A549 (cell line): ENCODE data around the gene KDM6A. TPM values are rescaled to one million over a fixed set of nuclear protein-coding genes. Genes with fewer than 3 reads are reported as not detected.

Source experiments
- ATAC-seq, 2 experiments: fragments of 200-7000 bp in 1 of 2; fragments of >200 bp in 1 of 2; cut with Nextera tagmentation in 1 of 2; cut with Tn5 transposase in 1 of 2; 3 replicates each; pipeline versions ENCODE4 v1.8.0 to v1.9.1; 2018 to 2020; ENCODE audit warnings: mild to moderate bottlenecking in 1 of 2, moderate library complexity in 1 of 2
- CTCF ChIA-PET: fragments of 300-600 bp; sonication (Branson Sonifier 250); formaldehyde crosslinking; extraction: SDS; loops from one replicate; lab custom pipeline; 2021; ENCODE audit warnings: antibody characterized with exemption, inconsistent platforms; lab: Yijun Ruan, JAX
- POLR2A ChIA-PET: fragments of 350-600 bp; formaldehyde crosslinking; extraction: SDS; loops from one replicate; lab custom pipeline; 2021; ENCODE audit warnings: antibody characterized with exemption, inconsistent platforms; lab: Yijun Ruan, JAX
- DNase-seq, 2 experiments: peaks; one replicate each; pipeline versions ENCODE4 v3.0.0 to v3.0.0-alpha.2; 2011 to 2016; ENCODE audit warnings: low read depth in 1 of 2, low spot score in 1 of 2
- FAIRE-seq: peaks from 2 replicates; lab custom pipeline; 2011; peaks lifted over from hg19 to GRCh38; lab: Jason Lieb, UNC
- H3K27ac ChIP-seq, 2 experiments: fragments of >200 bp; sonication (Bioruptor Twin); formaldehyde crosslinking; 3 replicates each; pipeline ENCODE4 v1.5.1; 2016 to 2017
- H3K4me1 ChIP-seq: fragments of >200 bp; sonication (Bioruptor Twin); formaldehyde crosslinking; 3 replicates; pipeline ENCODE4 v1.6.1; 2016
- H3K4me2 ChIP-seq: fragments of >200 bp; sonication (Bioruptor Twin); formaldehyde crosslinking; 3 replicates; pipeline ENCODE4 v1.6.1; 2016
- H3K4me3 ChIP-seq: fragments of >200 bp; sonication (Bioruptor Twin); formaldehyde crosslinking; 3 replicates; pipeline ENCODE4 v1.5.1; 2016
- H3K9me3 ChIP-seq: fragments of >200 bp; sonication (Bioruptor Twin); formaldehyde crosslinking; 3 replicates; pipeline ENCODE4 v1.6.1; 2016
- CBX2 ChIP-seq: fragments of 200-600 bp; sonication (generic); IDR thresholded peaks from 2 replicates; pipeline ENCODE4 v1.6.1; 2016; ENCODE audit warnings: low read depth, mild to moderate bottlenecking, borderline replicate concordance
- CBX8 ChIP-seq: fragments of 200-600 bp; sonication (generic); IDR thresholded peaks from 2 replicates; pipeline ENCODE4 v1.6.1; 2016
- CHD2 ChIP-seq: fragments of 150-350 bp; IDR thresholded peaks from 2 replicates; pipeline ENCODE4 v1.6.1; 2014; ENCODE audit warnings: low read length; ENCODE audit not compliant: partially characterized antibody
- ESRRA ChIP-seq: fragments of 150-350 bp; IDR thresholded peaks from 2 replicates; pipeline ENCODE4 v1.6.1; 2014; ENCODE audit warnings: mild to moderate bottlenecking, low read length, borderline replicate concordance
- FOSL2 ChIP-seq, 2 experiments: fragments of 450-650 bp in 1 of 2; fragments of >200 bp in 1 of 2; sonication (Bioruptor Twin) in 1 of 2; formaldehyde crosslinking; IDR thresholded peaks; 2 replicates each; pipeline versions ENCODE4 v1.5.0 to v1.6.1; 2016 to 2020; ENCODE audit warnings: mild to moderate bottlenecking in 1 of 2, moderate library complexity in 1 of 2
- FOXS1 ChIP-seq: fragments of 250-450 bp; sonication (Bioruptor Pico); IDR thresholded peaks from 2 replicates; pipeline ENCODE4 v1.5.0; 2020; ENCODE audit warnings: mild to moderate bottlenecking, moderate library complexity
- GATA3 ChIP-seq: IDR thresholded peaks from 2 replicates; pipeline ENCODE4 v1.6.1; 2012; ENCODE audit warnings: borderline replicate concordance
- JUN ChIP-seq, 2 experiments: fragments of >200 bp; sonication (Bioruptor Twin); formaldehyde crosslinking; IDR thresholded peaks; 2 replicates in 1 of 2; 3 replicates in 1 of 2; pipeline ENCODE4 v1.6.1; 2016 to 2017
- KDM1A ChIP-seq: fragments of 200-600 bp; sonication (generic); IDR thresholded peaks from 2 replicates; pipeline ENCODE4 v1.6.1; 2016; ENCODE audit warnings: low read depth, mild to moderate bottlenecking
- MAFK ChIP-seq: fragments of 450-650 bp; IDR thresholded peaks from 2 replicates; pipeline ENCODE4 v1.6.1; 2014; ENCODE audit not compliant: partially characterized antibody
- MAZ ChIP-seq: fragments of 150-350 bp; IDR thresholded peaks from 2 replicates; pipeline ENCODE4 v1.6.1; 2014; ENCODE audit warnings: antibody characterized with exemption, low read depth, low read length, borderline replicate concordance
- NFE2L2 ChIP-seq: fragments of 150-350 bp; conservative IDR thresholded peaks from 2 replicates; pipeline ENCODE4 v1.6.1; 2014; ENCODE audit warnings: low read length
- NR3C1 ChIP-seq: fragments of >200 bp; sonication (Bioruptor Twin); formaldehyde crosslinking; IDR thresholded peaks from 3 replicates; pipeline ENCODE4 v1.6.1; 2017
- PHF8 ChIP-seq: fragments of 200-600 bp; sonication (generic); IDR thresholded peaks from 2 replicates; pipeline ENCODE4 v1.6.1; 2016; ENCODE audit warnings: low read depth, mild to moderate bottlenecking, antibody characterized with exemption, moderate library complexity, borderline replicate concordance
- RAD21 ChIP-seq, 2 experiments: fragments of >200 bp in 1 of 2; sonication (Bioruptor Twin) in 1 of 2; formaldehyde crosslinking in 1 of 2; IDR thresholded peaks in 1 of 2; conservative IDR thresholded peaks in 1 of 2; 2 replicates in 1 of 2; 3 replicates in 1 of 2; pipeline ENCODE4 v1.6.1; 2012 to 2018; ENCODE audit warnings: inconsistent platforms in 1 of 2
- RARB ChIP-seq: fragments of 250-450 bp; sonication (Bioruptor Pico); IDR thresholded peaks from 2 replicates; pipeline ENCODE4 v1.8.0; 2021; ENCODE audit warnings: mild to moderate bottlenecking, moderate library complexity
- REST ChIP-seq: fragments of 200-600 bp; sonication (generic); IDR thresholded peaks from 2 replicates; pipeline ENCODE4 v1.6.1; 2016; ENCODE audit warnings: antibody characterized with exemption, mild to moderate bottlenecking, moderate library complexity
- RNF2 ChIP-seq: fragments of 200-600 bp; sonication (generic); IDR thresholded peaks from 2 replicates; pipeline ENCODE4 v1.6.1; 2016; ENCODE audit warnings: low read depth, mild to moderate bottlenecking, antibody characterized with exemption, moderate library complexity, borderline replicate concordance
- SMC3 ChIP-seq: fragments of >200 bp; sonication (Bioruptor Twin); formaldehyde crosslinking; IDR thresholded peaks from 3 replicates; pipeline ENCODE4 v1.6.1; 2018; ENCODE audit warnings: inconsistent platforms
- WGBS: methylation state at CpG from one replicate; pipeline ENCODE4 v1.1.6; 2017; ENCODE audit errors: missing lambda C conversion rate; 5-methylcytosine and 5-hydroxymethylcytosine counted together
- polyA plus RNA-seq, 4 experiments: library from polyadenylated mRNA; depleted of rRNA in 3 of 4; stranded (reverse); fragments of >200 nt; fragmentation: RNase III in 1 of 4; extraction: RNeasy Plus Mini Kit Qiagen cat#74134 plus additional on column Dnase treatment in 1 of 4; gene quantifications; 2 replicates in 3 of 4; 3 replicates in 1 of 4; pipeline ENCODE4 v1.2.3, GENCODE V29; 2011 to 2017
- TF ChIP-seq, protein P1 (sequence below): fragments of 450-650 bp; IDR thresholded peaks from 2 replicates; pipeline ENCODE4 v1.6.1; 2014; ENCODE audit warnings: antibody characterized with exemption
- TF ChIP-seq, protein P2 (sequence below): fragments of >200 bp; sonication (Bioruptor Twin); formaldehyde crosslinking; IDR thresholded peaks from 3 replicates; pipeline ENCODE4 v1.6.1; 2016
- TF ChIP-seq, protein P3 (sequence below): IDR thresholded peaks from 2 replicates; pipeline ENCODE4 v1.6.1; 2012

Gene KDM6A
- polyA plus RNA-seq, 2 of the 4 experiments (the other 2 are of a cell fraction) = 9.3 to 18.4 TPM

DNA sequence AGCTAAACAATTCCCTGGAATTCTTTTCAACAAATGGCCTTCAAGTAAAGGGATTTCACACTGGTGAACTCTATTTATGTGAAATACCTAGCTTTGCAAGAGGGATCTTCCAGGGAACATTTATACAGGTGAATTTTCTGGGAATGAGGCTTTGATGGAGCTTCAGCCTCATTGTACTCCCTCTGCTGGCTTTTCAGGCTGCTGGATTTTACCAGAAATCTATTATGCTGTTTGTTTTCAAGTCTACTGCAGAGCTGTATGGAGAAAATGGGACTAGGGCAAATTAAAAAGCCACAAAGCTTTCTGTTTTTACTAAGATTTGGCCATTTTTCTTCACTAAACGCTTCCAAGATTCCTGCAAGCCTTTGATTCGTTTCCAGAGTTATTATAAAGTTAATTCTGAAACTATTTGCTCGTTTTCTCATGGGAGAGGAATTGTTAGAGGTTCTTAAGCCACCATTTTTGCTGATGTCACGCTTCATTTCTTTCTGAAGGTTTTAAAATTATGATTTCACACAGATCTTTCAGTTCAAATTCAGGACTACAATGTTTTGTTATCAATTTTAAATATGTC is 31.6 kb downstream of the KDM6A start:
- H3K4me3 ChIP-seq = no peak overlapping the region
- CTCF ChIA-PET = interaction anchor here (0.7 to 1.2 kb wide), 2 partner anchors 29 to 938 kb away, joined by 3 to 4 read pairs; no protein-coding TSS in a partner anchor
- DNase-seq = no peak
- H3K9me3 ChIP-seq = peaks cover 3% of the 10 kb centered on the region; the same call in 1 of the 3 replicates
- no peak for FAIRE-seq
- peak overlapping the region in 1 of 2 experiments; percentile 14; a peak in 1 of 6 replicates for H3K27ac ChIP-seq
- H3K4me2 ChIP-seq = peak overlapping the region; percentile 54
- H3K4me1 ChIP-seq = peaks cover 48% of the 10 kb centered on the region
- POLR2A ChIA-PET = no interaction called here
- TF ChIP-seq RAD21 (conservative IDR thresholded peaks at IDR 0.05 in 1 of 2, IDR thresholded peaks at IDR 0.05 in 1 of 2) (peak in 1 of 2 experiments; percentile 14; a peak in 1 of 5 replicates), RARB (CRISPR knock-in tag) (no peak), FOSL2 (IDR thresholded peaks at IDR 0.05) (no peak), FOSL2 (CRISPR knock-in tag; IDR thresholded peaks at IDR 0.05) (no peak), SMC3 (peak; percentile 10; the same call in 1 of the 3 replicates), NR3C1 (no peak), GATA3 (no peak), CBX8 (no peak), RNF2 (no peak)
- ATAC-seq = peak in 1 of 2 experiments; percentile 66; a peak in 2 of 6 replicates
- 82% methylated on average over 4 of the region's 4 CpGs for whole genome bisulfite sequencing

DNA sequence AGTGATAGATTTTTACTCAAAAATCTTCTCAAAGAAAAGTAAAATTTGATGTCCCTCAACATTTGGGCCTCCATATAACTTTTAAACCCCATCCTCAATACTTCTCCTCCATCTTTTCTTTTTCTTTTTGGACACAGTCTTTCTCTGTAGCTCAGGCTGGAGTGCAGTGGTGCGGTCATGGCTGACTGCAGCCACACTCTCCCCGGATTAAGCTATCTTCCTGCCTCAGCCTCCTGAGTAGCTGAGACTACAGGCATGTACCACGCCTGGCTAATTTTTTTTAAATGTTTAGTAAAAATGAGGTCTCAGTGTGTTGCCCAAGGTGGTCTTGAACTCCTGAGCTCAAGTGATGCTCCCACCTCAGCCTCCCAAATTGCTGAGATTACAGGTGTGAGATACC is 33.1 kb downstream of the KDM6A start:
- ATAC-seq = no peak
- no peak overlapping the region for H3K4me3 ChIP-seq
- TF ChIP-seq ESRRA = no peak
- TF ChIP-seq, protein P1, sequence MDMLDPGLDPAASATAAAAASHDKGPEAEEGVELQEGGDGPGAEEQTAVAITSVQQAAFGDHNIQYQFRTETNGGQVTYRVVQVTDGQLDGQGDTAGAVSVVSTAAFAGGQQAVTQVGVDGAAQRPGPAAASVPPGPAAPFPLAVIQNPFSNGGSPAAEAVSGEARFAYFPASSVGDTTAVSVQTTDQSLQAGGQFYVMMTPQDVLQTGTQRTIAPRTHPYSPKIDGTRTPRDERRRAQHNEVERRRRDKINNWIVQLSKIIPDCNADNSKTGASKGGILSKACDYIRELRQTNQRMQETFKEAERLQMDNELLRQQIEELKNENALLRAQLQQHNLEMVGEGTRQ = no peak
- TF ChIP-seq CBX2 = no peak
- no peak for TF ChIP-seq REST
- no peak for TF ChIP-seq CHD2
- TF ChIP-seq FOSL2 (IDR thresholded peaks at IDR 0.05) = no peak
- no peak for TF ChIP-seq FOSL2 (CRISPR knock-in tag; IDR thresholded peaks at IDR 0.05)
- TF ChIP-seq, protein P2, sequence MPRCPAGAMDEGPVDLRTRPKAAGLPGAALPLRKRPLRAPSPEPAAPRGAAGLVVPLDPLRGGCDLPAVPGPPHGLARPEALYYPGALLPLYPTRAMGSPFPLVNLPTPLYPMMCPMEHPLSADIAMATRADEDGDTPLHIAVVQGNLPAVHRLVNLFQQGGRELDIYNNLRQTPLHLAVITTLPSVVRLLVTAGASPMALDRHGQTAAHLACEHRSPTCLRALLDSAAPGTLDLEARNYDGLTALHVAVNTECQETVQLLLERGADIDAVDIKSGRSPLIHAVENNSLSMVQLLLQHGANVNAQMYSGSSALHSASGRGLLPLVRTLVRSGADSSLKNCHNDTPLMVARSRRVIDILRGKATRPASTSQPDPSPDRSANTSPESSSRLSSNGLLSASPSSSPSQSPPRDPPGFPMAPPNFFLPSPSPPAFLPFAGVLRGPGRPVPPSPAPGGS = no peak
- no peak for TF ChIP-seq KDM1A
- no peak for TF ChIP-seq JUN (IDR thresholded peaks at IDR 0.05)
- no peak for TF ChIP-seq MAFK
- no peak for TF ChIP-seq FOXS1 (CRISPR knock-in tag)
- TF ChIP-seq MAZ = no peak
- no peak for TF ChIP-seq NFE2L2
- TF ChIP-seq NR3C1 = no peak
- TF ChIP-seq PHF8 = no peak
- TF ChIP-seq, protein P3, sequence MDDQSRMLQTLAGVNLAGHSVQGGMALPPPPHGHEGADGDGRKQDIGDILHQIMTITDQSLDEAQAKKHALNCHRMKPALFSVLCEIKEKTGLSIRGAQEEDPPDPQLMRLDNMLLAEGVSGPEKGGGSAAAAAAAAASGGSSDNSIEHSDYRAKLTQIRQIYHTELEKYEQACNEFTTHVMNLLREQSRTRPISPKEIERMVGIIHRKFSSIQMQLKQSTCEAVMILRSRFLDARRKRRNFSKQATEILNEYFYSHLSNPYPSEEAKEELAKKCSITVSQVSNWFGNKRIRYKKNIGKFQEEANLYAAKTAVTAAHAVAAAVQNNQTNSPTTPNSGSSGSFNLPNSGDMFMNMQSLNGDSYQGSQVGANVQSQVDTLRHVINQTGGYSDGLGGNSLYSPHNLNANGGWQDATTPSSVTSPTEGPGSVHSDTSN = no peak
- H3K27ac ChIP-seq = no peak overlapping the region
- FAIRE-seq = no peak
- H3K4me1 ChIP-seq = peaks cover 44% of the 10 kb centered on the region
- ChIA-PET CTCF (interaction anchor here (0.7 kb wide), 1 partner anchor 32 kb away, joined by 3 read pairs; no protein-coding TSS in a partner anchor), POLR2A (no interaction called here)
- peaks cover 3% of the 10 kb centered on the region; the same call in 1 of the 3 replicates for H3K9me3 ChIP-seq
- DNase-seq = no peak
- 94% methylated on average over 3 of the region's 3 CpGs for WGBS
- H3K4me2 ChIP-seq = no peak overlapping the region
